Measurements from ENCODE around the gene MAPK10.

GRCh38 chr4:86354390-86354789 is 5.5 kb downstream of the MAPK10 start:
- TF ChIP-seq POLR2A (IDR thresholded peaks at IDR 0.05; ENCODE audit: low read depth, low read length): no peak
- TF ChIP-seq POLR2AphosphoS5 (IDR thresholded peaks at IDR 0.05; ENCODE audit: low read depth, low read length): no peak
- TF ChIP-seq TAF1 (IDR thresholded peaks at IDR 0.05; ENCODE audit: low read depth, low read length): no peak
- no peak for TF ChIP-seq SPI1 (IDR thresholded peaks at IDR 0.05; ENCODE audit: low read depth, low read length)
